D721Med (cell line): ENCODE measurements around the gene AFAP1L2.

Experiments
- DNase-seq: peaks from one replicate; pipeline ENCODE4 v3.0.0; 2011; ENCODE audit warnings: low spot score; ENCODE audit not compliant: insufficient read length
- FAIRE-seq: peaks from 2 replicates; lab custom pipeline; 2011; peaks lifted over from hg19 to GRCh38; lab: Jason Lieb, UNC
- CTCF ChIP-seq: IDR thresholded peaks from 2 replicates; pipeline ENCODE4 v1.5.1; 2012; ENCODE audit warnings: mild to moderate bottlenecking, control low read depth; ENCODE audit not compliant: insufficient read depth; ENCODE audit errors: missing control alignments

The AFAP1L2 gene

GRCh38 chr10:114304017-114304570 lies 100.2 kb downstream of the AFAP1L2 start:
- DNase-seq, result no peak
- FAIRE-seq, result no peak
- peak; percentile 70 for TF ChIP-seq CTCF

GRCh38 chr10:114303556-114303955 lies 100.7 kb downstream of the AFAP1L2 start:
- no peak for TF ChIP-seq CTCF
- no peak for DNase-seq
- FAIRE-seq, result no peak

- DNase-seq (no peak), FAIRE-seq (no peak)
- no peak for TF ChIP-seq CTCF
These were observed 102.2 kb downstream of the AFAP1L2 start for GRCh38 chr10:114301951-114302710.

GRCh38 chr10:114301177-114301576 lies 103.1 kb downstream of the AFAP1L2 start:
- TF ChIP-seq CTCF, result no peak
- no peak for FAIRE-seq
- no peak for DNase-seq

- DNase-seq (no peak), FAIRE-seq (no peak)
- TF ChIP-seq CTCF, result no peak
These were observed 104.2 kb downstream of the AFAP1L2 start for GRCh38 chr10:114300036-114300645.

GRCh38 chr10:114297136-114297705 lies 107.1 kb downstream of the AFAP1L2 start:
- FAIRE-seq, result no peak
- no peak for DNase-seq
- TF ChIP-seq CTCF, result no peak

- DNase-seq, result no peak
- FAIRE-seq, result no peak
- TF ChIP-seq CTCF, result no peak
These were observed 108.9 kb downstream of the AFAP1L2 start for GRCh38 chr10:114295393-114295792.
